Measurements from ENCODE around the gene GREB1. TPM values are rescaled to one million over a fixed set of nuclear protein-coding genes. Genes with fewer than 3 reads are reported as not detected.

The GREB1 gene
- total and polyA plus RNA-seq, 2 of the 13 experiments (the other 11 are each of a cell fraction or from before 2014, with no cell fraction given) = 31.3 to 61.2 TPM

- TF ChIP-seq JARID2 (CRISPR knock-in tag; IDR thresholded peaks at IDR 0.05; ENCODE audit: insufficient replicate concordance) = peak; percentile 88
- TF ChIP-seq HMGXB3 (CRISPR knock-in tag; IDR thresholded peaks at IDR 0.05; ENCODE audit: borderline replicate concordance) = peak; percentile 84; the same call in 1 of the 2 replicates
- TF ChIP-seq, protein P1, sequence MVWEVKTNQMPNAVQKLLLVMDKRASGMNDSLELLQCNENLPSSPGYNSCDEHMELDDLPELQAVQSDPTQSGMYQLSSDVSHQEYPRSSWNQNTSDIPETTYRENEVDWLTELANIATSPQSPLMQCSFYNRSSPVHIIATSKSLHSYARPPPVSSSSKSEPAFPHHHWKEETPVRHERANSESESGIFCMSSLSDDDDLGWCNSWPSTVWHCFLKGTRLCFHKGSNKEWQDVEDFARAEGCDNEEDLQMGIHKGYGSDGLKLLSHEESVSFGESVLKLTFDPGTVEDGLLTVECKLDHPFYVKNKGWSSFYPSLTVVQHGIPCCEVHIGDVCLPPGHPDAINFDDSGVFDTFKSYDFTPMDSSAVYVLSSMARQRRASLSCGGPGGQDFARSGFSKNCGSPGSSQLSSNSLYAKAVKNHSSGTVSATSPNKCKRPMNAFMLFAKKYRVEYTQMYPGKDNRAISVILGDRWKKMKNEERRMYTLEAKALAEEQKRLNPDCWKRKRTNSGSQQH (CRISPR knock-in tag; IDR thresholded peaks at IDR 0.05; ENCODE audit: low read depth) = peak; percentile 99
- TF ChIP-seq ZNF407 (CRISPR knock-in tag; IDR thresholded peaks at IDR 0.05; ENCODE audit: not compliant biosample characterization) = peak; percentile 96
- peak; percentile 96 for TF ChIP-seq CERS6 (CRISPR knock-in tag; IDR thresholded peaks at IDR 0.05)
- TF ChIP-seq FOXK1 (CRISPR knock-in tag; IDR thresholded peaks at IDR 0.05; ENCODE audit: borderline replicate concordance, low read depth) = peak; percentile 82; the same call in 1 of the 2 replicates
- peak; percentile 90 for TF ChIP-seq ZNF263 (CRISPR knock-in tag; IDR thresholded peaks at IDR 0.05)
- TF ChIP-seq GPBP1L1 (CRISPR knock-in tag; IDR thresholded peaks at IDR 0.05) = no peak
- peak; percentile 99 for TF ChIP-seq ZNF331 (CRISPR knock-in tag; IDR thresholded peaks at IDR 0.05)
- TF ChIP-seq KLF11 (CRISPR knock-in tag; IDR thresholded peaks at IDR 0.05) = peak; percentile 97
- TF ChIP-seq ZNF296 (CRISPR knock-in tag; conservative IDR thresholded peaks at IDR 0.05) = peak; percentile 73; the same call in 1 of the 2 replicates
Observed at GRCh38 chr2:11669454-11670291, 135.8 kb downstream of the GREB1 start, which contains the start of gene NTSR2 (continued).

All from HepG2 (cell line).